ENCODE data around the gene TMED10.

GRCh38 chr14:75165586-75166391 lies 10.6 kb downstream of the TMED10 start:
- TF ChIP-seq ZNF746 (CRISPR knock-in tag; IDR thresholded peaks at IDR 0.05) (no peak), ZNF34 (CRISPR knock-in tag; IDR thresholded peaks at IDR 0.05; ENCODE audit: borderline replicate concordance) (no peak)
